ENCODE data around the gene SLC22A7.
"Not testable (repeated sequence)": the region's sequence is repeated elsewhere in the genome, so short reads cannot be mapped to it uniquely, and the experiment has no call there.

Gene SLC22A7

GRCh38 chr6:43299338-43300293 is 1.6 kb downstream of the SLC22A7 start:
- DNase-seq (ENCODE audit: low read depth in 2 of 2, low spot score in 1 of 2): no peak

- no peak for DNase-seq (ENCODE audit: low read depth in 2 of 2, low spot score in 1 of 2)
Observed at GRCh38 chr6:43301081-43301870, 3.2 kb downstream of the SLC22A7 start.

- DNase-seq (ENCODE audit: low read depth in 2 of 2, low spot score in 1 of 2): no peak
Observed at GRCh38 chr6:43302126-43302525, 4.1 kb downstream of the SLC22A7 start.

GRCh38 chr6:43303006-43303405 is 4.9 kb downstream of the SLC22A7 start:
- DNase-seq (ENCODE audit: low read depth in 2 of 2, low spot score in 1 of 2): not testable (repeated sequence)

- no peak for DNase-seq (ENCODE audit: low read depth in 2 of 2, low spot score in 1 of 2)
Observed at GRCh38 chr6:43303751-43304331, 5.8 kb downstream of the SLC22A7 start.

- no peak for DNase-seq (ENCODE audit: low read depth in 2 of 2, low spot score in 1 of 2)
Observed at GRCh38 chr6:43304361-43304760, 6.3 kb downstream of the SLC22A7 start.

- DNase-seq (ENCODE audit: low read depth in 2 of 2, low spot score in 1 of 2): no peak
Observed at GRCh38 chr6:43304882-43305281, 6.8 kb downstream of the SLC22A7 start.

GRCh38 chr6:43306086-43306485 is 8.0 kb downstream of the SLC22A7 start:
- no peak for DNase-seq (ENCODE audit: low read depth in 2 of 2, low spot score in 1 of 2)

GRCh38 chr6:43307451-43308100 is 9.5 kb downstream of the SLC22A7 start:
- DNase-seq (ENCODE audit: low read depth in 2 of 2, low spot score in 1 of 2): no peak

GRCh38 chr6:43308101-43308989 is 10.3 kb downstream of the SLC22A7 start, which contains the start of gene CRIP3:
Gene CRIP3 (minus strand): TSS chr6:43308826. CDS start chr6:43308792, 34 bp downstream.
- peak in 1 of 2 donors; percentile 11 for DNase-seq (ENCODE audit: low read depth in 2 of 2, low spot score in 1 of 2)

- no peak for DNase-seq (ENCODE audit: low read depth in 2 of 2, low spot score in 1 of 2)
Observed at GRCh38 chr6:43308990-43309477, 11.0 kb downstream of the SLC22A7 start.

- no peak for DNase-seq (ENCODE audit: low read depth in 2 of 2, low spot score in 1 of 2)
Observed at GRCh38 chr6:43310134-43310533, 12.1 kb downstream of the SLC22A7 start.

- no peak for DNase-seq (ENCODE audit: low read depth in 2 of 2, low spot score in 1 of 2)
Observed at GRCh38 chr6:43310624-43311023, 12.6 kb downstream of the SLC22A7 start.

GRCh38 chr6:43311666-43312065 is 13.6 kb downstream of the SLC22A7 start:
- DNase-seq (ENCODE audit: low read depth in 2 of 2, low spot score in 1 of 2): no peak

- no peak for DNase-seq (ENCODE audit: low read depth in 2 of 2, low spot score in 1 of 2)
Observed at GRCh38 chr6:43313813-43314212, 15.8 kb downstream of the SLC22A7 start.

GRCh38 chr6:43318011-43318410 is 20.0 kb downstream of the SLC22A7 start:
- DNase-seq (ENCODE audit: low read depth in 2 of 2, low spot score in 1 of 2): no peak

GRCh38 chr6:43325876-43326275 is 27.8 kb downstream of the SLC22A7 start:
- DNase-seq (ENCODE audit: low read depth in 2 of 2, low spot score in 1 of 2): no peak

- no peak for DNase-seq (ENCODE audit: low read depth in 2 of 2, low spot score in 1 of 2)
Observed at GRCh38 chr6:43328528-43328927, 30.5 kb downstream of the SLC22A7 start.

- DNase-seq (ENCODE audit: low read depth in 2 of 2, low spot score in 1 of 2): no peak
Observed at GRCh38 chr6:43331470-43331869, 33.4 kb downstream of the SLC22A7 start.

GRCh38 chr6:43331891-43332290 is 33.8 kb downstream of the SLC22A7 start:
- no peak for DNase-seq (ENCODE audit: low read depth in 2 of 2, low spot score in 1 of 2)
